Loucy (cell line): ENCODE results near the gene HS3ST5.

Experiments
- H2AFZ ChIP-seq: fragments of 200-600 bp; sonication (generic); 2 replicates; pipeline ENCODE4 v1.6.0; 2016; ENCODE audit warnings: antibody characterized with exemption, mild to moderate bottlenecking, low read length, moderate library complexity
- H3F3A ChIP-seq: fragments of 200-600 bp; 2 replicates; pipeline ENCODE4 v1.6.0; 2016; ENCODE audit warnings: antibody characterized with exemption, low read depth, mild to moderate bottlenecking
- H3K27me3 ChIP-seq: fragments of 200-600 bp; sonication (generic); 2 replicates; pipeline ENCODE4 v1.6.1; 2014; ENCODE audit warnings: low read length, mild to moderate bottlenecking; ENCODE audit not compliant: insufficient read depth, poor library complexity, severe bottlenecking
- H3K36me3 ChIP-seq: fragments of 200-600 bp; sonication (generic); 2 replicates; pipeline ENCODE4 v1.6.1; 2016; ENCODE audit warnings: low read length; ENCODE audit not compliant: insufficient read depth
- H3K4me1 ChIP-seq: fragments of 200-600 bp; sonication (generic); 2 replicates; pipeline ENCODE4 v1.5.1; 2014; ENCODE audit warnings: low read length, mild to moderate bottlenecking; ENCODE audit not compliant: insufficient read depth, poor library complexity, severe bottlenecking
- H3K4me2 ChIP-seq: fragments of 200-600 bp; sonication (generic); 2 replicates; pipeline ENCODE4 v1.6.0; 2014; ENCODE audit warnings: antibody characterized with exemption, low read length, low read depth, mild to moderate bottlenecking; ENCODE audit not compliant: poor library complexity, severe bottlenecking
- H3K4me3 ChIP-seq: fragments of 200-600 bp; sonication (generic); 2 replicates; pipeline ENCODE4 v1.5.1; 2014; ENCODE audit warnings: low read length, mild to moderate bottlenecking, mixed read lengths; ENCODE audit not compliant: poor library complexity, severe bottlenecking
- H3K79me2 ChIP-seq: fragments of 200-600 bp; sonication (generic); 2 replicates; pipeline ENCODE4 v1.6.1; 2014; ENCODE audit warnings: low read length; ENCODE audit not compliant: insufficient read depth
- H3K9ac ChIP-seq: fragments of 200-600 bp; sonication (generic); 2 replicates; pipeline ENCODE4 v1.6.0; 2014; ENCODE audit warnings: mild to moderate bottlenecking, low read depth, low read length, moderate library complexity; ENCODE audit not compliant: poor library complexity, severe bottlenecking
- H3K9me2 ChIP-seq: fragments of 200-600 bp; sonication (generic); replicated peaks from 2 replicates; pipeline ENCODE4 v1.6.1; 2016; ENCODE audit warnings: low read depth, low read length, mixed read lengths
- H3K9me3 ChIP-seq: fragments of 200-600 bp; sonication (generic); 2 replicates; pipeline ENCODE4 v1.6.1; 2014; ENCODE audit warnings: mild to moderate bottlenecking, antibody characterized with exemption, low read length, low read depth; ENCODE audit not compliant: insufficient read depth
- H4K20me1 ChIP-seq: fragments of 200-600 bp; sonication (generic); 2 replicates; pipeline ENCODE4 v1.6.0; 2014; ENCODE audit warnings: antibody characterized with exemption, low read length, mild to moderate bottlenecking; ENCODE audit not compliant: insufficient read depth, poor library complexity, severe bottlenecking
- CTCF ChIP-seq: fragments of 200-600 bp; sonication (generic); conservative IDR thresholded peaks from 2 replicates; pipeline ENCODE4 v1.5.1; 2014; ENCODE audit warnings: mild to moderate bottlenecking, antibody characterized with exemption, low read length
- EZH2phosphoT487 ChIP-seq: fragments of 200-600 bp; IDR thresholded peaks from 2 replicates; pipeline ENCODE4 v1.6.1; 2018; ENCODE audit warnings: antibody characterized with exemption, mild to moderate bottlenecking, moderate library complexity, borderline replicate concordance

The HS3ST5 gene

GRCh38 chr6:114138577-114139248 is 204.1 kb downstream of the HS3ST5 start:
- Histone ChIP-seq H2AFZ (no peak overlapping the region), H3K4me1 (no peaks in the 10 kb centered on the region), H3K27me3 (no peaks in the 10 kb centered on the region), H3K4me3 (no peak overlapping the region), H3K9ac (no peak overlapping the region), H3F3A (no peaks in the 10 kb centered on the region), H3K9me3 (no peaks in the 10 kb centered on the region), H3K36me3 (no peaks in the 10 kb centered on the region), H3K79me2 (no peaks in the 10 kb centered on the region), H3K4me2 (no peak overlapping the region), H3K9me2 (no peaks in the 10 kb centered on the region), H4K20me1 (no peaks in the 10 kb centered on the region)
- TF ChIP-seq CTCF (no peak), EZH2phosphoT487 (no peak)

- Histone ChIP-seq H3K9ac (no peak overlapping the region), H3F3A (no peaks in the 10 kb centered on the region), H3K27me3 (no peaks in the 10 kb centered on the region), H3K9me2 (no peaks in the 10 kb centered on the region), H3K9me3 (no peaks in the 10 kb centered on the region), H3K4me1 (no peaks in the 10 kb centered on the region), H3K4me2 (no peak overlapping the region), H3K79me2 (no peaks in the 10 kb centered on the region), H4K20me1 (no peaks in the 10 kb centered on the region), H3K36me3 (no peaks in the 10 kb centered on the region), H2AFZ (no peak overlapping the region), H3K4me3 (no peak overlapping the region)
- no peak for TF ChIP-seq EZH2phosphoT487
- no peak for TF ChIP-seq CTCF
These were observed 207.4 kb downstream of the HS3ST5 start for GRCh38 chr6:114135363-114135971.

DNA sequence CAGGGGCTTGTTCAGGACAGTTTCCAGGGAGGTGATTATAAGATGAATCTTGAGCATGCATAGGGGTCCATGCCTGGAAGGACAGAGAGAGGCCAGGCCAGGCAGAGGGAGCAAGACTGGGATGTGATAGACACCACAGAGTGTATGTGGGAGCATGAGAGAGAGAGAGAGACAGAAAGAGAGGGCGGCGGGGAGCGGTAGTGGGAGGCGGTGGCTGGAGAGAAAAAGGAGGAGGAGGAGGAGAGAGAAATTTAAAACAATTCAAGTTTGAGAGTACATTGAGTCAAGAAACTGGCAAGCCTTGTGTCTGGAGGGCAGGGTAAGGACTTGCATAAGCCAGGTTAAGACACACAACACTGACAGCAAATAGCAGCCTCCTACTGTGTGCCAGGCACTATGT is 209.0 kb downstream of the HS3ST5 start:
- Histone ChIP-seq H4K20me1 (no peaks in the 10 kb centered on the region), H3K79me2 (no peaks in the 10 kb centered on the region), H3K9me3 (no peaks in the 10 kb centered on the region), H3K36me3 (no peaks in the 10 kb centered on the region), H3F3A (no peaks in the 10 kb centered on the region), H3K9ac (no peak overlapping the region), H3K27me3 (no peaks in the 10 kb centered on the region), H3K4me3 (no peak overlapping the region), H3K9me2 (no peaks in the 10 kb centered on the region), H2AFZ (no peak overlapping the region), H3K4me1 (no peaks in the 10 kb centered on the region), H3K4me2 (no peak overlapping the region)
- TF ChIP-seq CTCF (no peak), EZH2phosphoT487 (no peak)
